ENCODE results near the gene MRPL21.

- TF ChIP-seq EZH2 (IDR thresholded peaks at IDR 0.05; ENCODE audit: low read length) (no peak), CTCF (optimal IDR thresholded peaks at IDR 0.05 in 1 of 3, IDR thresholded peaks at IDR 0.05 in 1 of 3, conservative IDR thresholded peaks at IDR 0.05 in 1 of 3; ENCODE audit: extremely low read depth in 1 of 3, insufficient read depth in 2 of 3, low read length in 3 of 3) (no peak)
Observed at GRCh38 chr11:68910965-68911364, 7.3 kb upstream of the MRPL21 start.

Data from keratinocyte (primary cell).